ENCODE measurements around the gene IL12A.

IL12A gene

DNA sequence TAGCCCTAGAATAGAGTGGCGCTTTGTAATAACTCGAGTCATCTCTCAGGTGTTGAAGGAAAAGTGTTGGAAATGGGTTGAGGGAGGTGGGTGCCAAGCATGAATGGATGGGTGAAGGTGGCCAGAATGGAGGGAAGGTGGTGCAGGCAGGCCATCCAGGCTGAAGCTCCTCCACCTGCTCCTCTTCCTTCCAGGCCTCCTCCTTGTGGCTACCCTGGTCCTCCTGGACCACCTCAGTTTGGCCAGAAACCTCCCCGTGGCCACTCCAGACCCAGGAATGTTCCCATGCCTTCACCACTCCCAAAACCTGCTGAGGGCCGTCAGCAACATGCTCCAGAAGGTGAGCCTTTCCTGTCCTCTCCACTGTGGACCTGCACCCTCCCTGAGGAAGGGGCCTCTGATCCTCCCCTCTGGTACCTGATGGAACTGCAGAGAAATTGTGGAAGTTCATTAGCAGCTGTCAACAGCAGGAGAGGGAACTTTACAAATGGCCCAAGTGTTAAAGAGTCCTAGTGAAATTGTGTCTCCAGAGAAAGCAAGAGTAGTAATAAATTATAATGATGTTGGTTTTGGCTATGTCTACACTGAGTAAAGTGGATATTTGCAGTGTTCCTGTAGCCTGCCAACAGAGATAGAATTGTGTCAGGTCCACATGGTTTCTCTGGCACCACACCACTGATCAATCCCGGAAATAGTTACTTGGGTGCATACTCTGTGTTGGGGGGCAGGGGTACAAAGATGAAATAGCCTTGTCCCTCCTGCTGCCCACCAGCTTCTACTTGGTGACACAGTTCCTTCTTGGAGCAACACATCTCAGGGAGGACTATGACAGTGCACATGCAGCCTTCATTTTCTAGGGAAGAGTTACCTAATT lies 1.6 kb downstream of the IL12A start:
- no peak for DNase-seq (ENCODE audit: low spot score)

DNA sequence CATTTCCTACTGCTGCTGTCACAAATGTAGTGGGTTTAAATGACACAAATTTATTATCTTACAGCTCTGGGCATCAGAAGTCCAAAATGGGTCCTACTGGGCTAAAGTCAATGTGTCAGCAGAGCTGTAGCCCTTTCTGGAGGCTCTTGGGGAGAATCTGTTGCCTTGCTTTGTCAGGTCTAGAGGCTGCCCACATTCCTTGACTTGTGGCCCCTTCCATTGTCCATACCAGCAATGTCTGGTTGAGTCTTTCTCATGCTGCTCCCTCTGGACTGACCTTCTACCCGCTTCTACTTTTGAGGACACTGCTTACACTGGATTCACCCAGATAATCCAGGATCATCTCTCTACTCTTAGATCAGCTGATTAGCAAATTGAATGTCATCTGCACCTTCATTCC lies 3.0 kb downstream of the IL12A start:
- DNase-seq (ENCODE audit: low spot score), result no peak

DNA sequence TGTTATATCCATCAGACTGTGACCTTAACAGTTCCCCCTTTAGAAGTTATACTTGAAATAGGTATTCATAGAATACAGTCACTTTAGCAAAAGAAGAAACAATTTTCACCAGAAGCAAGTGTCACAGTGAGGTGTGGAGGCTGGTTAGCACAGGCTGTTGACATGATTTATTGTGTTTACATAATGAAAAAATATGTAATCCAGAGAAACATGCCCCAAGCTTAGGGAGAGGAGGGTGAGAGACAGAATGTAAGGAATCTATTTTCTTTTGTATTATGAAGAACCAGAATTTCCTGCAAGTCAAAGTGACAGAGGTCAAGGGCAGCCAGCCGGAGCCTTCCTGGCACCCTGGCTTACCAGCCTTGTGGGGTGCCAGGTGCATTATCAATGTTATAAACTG lies 4.0 kb downstream of the IL12A start:
- DNase-seq (ENCODE audit: low spot score), result no peak

- no peak for DNase-seq (ENCODE audit: low spot score)
Measured at GRCh38 chr3:159994182-159994581, 5.5 kb downstream of the IL12A start.

DNA sequence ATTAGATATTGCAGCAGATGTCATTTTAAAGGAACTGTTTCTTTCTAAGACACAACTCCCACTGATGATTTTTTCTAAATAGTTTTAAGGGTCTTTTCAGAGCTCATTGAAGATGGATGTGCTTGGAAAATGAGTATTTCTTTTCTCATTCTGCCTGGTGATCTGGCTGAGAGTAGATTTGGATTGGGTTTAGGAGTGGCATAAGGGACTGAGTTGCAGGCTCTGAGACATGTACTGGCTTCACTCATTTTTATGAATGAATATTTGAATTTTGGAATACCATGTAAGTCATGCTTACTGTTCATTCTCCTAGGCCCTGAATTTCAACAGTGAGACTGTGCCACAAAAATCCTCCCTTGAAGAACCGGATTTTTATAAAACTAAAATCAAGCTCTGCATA lies 6.5 kb downstream of the IL12A start:
- no peak for DNase-seq (ENCODE audit: low spot score)

DNA sequence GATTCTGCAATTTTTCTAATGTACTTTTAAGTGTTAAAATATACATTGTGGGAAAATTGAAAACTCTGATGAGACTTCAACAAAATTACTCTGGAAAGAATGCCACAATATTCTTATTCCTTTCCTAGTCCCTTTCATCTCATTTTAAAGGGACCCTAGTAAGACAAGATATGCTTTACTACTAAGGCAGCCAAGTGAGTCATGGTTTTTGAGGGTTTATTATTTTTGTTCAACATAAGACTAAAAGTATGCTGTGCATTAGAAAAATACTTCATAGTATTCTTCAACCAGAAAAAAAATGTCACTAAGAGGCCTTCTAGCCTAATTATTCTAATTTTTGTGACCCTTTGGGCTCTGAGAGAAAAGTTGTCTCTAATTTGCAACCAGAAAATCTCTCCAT lies 7.4 kb downstream of the IL12A start:
- no peak for DNase-seq (ENCODE audit: low spot score)

DNA sequence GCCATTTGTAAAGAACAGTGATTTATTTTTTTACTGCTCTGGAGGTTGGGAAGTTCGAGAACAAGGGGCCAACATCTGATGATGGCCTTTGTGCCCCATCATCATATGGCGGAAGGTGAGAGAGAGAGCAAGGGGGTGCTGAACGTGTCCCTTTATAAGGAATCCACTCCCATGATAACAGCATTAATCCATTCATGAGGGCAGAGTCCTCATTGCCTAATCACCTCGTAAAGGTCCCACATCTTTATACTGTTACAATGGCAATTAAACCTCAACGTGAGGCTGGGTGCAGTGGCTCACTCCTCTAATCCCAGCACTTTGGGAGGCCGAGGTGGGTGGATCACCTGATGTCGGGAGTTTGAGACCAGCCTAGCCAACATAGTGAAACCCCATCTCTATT lies 8.3 kb downstream of the IL12A start:
- no peak for DNase-seq (ENCODE audit: low spot score)

- no peak for DNase-seq (ENCODE audit: low spot score)
Measured at GRCh38 chr3:160001148-160001760, 12.6 kb downstream of the IL12A start.

DNA sequence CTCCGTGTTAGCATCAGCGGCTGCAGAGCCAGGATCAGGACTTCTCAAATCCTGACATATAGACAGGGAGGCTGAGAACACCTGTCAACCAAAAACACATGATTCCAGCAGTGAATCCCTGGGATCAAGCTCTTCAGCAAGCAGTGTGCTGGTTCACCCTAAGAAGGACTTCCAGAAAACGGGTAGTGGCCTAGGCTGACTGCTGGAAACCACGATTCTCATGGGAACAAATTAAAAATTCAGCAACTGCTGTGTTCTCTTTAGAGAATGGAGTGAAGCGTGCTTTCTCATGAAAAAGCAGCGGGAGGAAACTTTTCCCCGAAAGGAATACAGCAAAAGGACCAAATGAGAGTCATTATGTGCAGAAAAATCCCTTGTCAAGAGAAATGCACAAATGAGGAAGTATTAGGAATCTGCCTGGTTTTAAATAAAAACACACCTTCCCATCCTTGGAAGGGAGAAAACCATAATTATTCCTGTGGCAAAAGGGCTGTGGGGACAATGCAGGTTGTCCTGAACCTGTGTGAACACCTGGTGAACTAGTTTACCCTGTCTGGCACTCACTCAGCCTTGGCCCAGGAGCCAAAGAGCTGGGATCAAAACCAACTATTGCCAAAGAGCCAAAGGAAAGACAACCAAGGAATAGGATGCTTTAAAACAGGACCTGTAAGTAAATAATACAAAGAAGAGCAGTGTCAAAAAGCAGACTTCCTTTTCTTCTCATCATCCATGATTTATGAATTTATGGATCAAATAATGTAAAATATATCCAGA lies 13.4 kb downstream of the IL12A start:
- DNase-seq (ENCODE audit: low spot score), result no peak

- peak; percentile 66 for DNase-seq (ENCODE audit: low spot score)
Measured at GRCh38 chr3:160003520-160004128, 15.0 kb downstream of the IL12A start.

DNA sequence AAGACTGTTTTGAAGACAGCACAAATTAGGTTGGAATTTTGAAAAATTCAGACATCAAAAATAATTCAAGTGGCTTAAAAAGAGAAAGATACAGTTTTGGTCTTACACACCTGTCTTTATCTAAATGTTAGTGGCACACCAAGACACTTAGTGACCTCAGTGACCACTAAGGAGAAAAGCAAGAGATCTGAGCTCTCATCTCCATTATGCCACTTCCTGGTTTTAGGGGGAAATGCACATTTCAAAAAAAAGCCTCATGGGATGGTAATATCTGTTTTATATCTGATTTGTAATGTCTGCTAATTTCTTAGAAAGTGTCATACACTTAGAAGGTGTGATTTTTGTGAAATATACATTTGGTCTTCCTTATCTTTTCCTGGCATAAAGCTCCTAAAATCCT lies 16.4 kb downstream of the IL12A start:
- DNase-seq (ENCODE audit: low spot score), result no peak

- peak; percentile 76 for DNase-seq (ENCODE audit: low spot score)
Measured at GRCh38 chr3:160006282-160007163, 17.9 kb downstream of the IL12A start.

GRCh38 chr3:160008961-160009360 lies 20.3 kb downstream of the IL12A start:
- no peak for DNase-seq (ENCODE audit: low spot score)

GRCh38 chr3:160009525-160009924 lies 20.9 kb downstream of the IL12A start:
- no peak for DNase-seq (ENCODE audit: low spot score)

GRCh38 chr3:160010578-160010977 lies 21.9 kb downstream of the IL12A start:
- DNase-seq (ENCODE audit: low spot score), result no peak

DNA sequence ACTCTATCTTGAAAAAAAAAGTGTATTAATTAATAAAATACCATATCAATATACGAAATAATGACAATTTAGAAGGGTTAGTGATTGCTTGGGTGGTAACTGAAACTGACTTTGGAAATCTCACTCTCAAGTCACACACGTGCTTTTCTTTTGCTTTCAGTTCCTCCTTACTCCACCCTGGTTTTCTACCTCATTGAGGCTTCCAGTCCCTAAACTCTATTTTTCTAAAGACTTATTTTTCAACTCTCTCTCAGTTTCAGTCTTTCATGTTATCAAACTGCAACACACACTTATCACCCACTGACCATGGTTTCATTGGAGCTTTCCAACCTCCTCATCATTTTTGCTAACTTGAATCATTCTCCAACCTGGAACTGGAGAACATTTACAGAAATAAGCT lies 23.5 kb downstream of the IL12A start:
- no peak for DNase-seq (ENCODE audit: low spot score)

DNA sequence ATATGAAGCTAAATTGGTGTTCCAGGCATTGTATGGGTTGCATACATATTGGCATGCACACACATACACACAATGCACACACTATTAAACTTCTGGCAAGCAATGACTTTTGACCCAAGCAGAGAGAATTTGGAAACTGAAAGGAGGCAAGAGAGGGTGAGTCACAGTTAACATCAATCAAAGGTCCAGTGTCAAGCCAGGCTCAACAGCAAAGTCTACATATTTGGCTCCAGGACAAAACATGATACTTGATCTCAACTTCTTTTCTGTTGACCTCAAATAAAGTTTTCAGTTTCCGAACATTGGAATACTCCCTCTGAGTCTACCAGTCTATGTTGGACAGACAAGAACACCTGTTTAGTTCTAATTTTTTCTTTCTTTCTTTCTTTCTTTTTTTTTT lies 28.3 kb downstream of the IL12A start:
- no peak for DNase-seq (ENCODE audit: low spot score)

DNA sequence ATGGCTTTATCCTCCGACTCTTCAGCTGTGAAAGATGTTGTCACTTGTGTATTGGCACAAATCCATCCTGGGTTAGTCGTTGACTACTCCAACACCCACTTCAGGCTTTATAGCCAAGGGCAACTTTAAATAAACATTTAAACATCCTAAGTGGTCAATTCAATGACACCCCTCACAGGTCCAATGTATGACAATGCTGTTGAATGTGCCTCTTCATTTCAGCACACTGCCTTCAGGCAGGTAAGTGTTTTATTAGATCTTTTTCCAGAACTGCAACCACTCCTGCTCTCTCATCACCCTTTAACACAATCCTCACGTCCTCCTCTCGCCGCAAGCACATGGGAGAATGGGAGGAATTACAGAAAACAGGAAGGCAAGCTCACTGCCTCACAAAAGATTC lies 30.3 kb downstream of the IL12A start:
- DNase-seq (ENCODE audit: low spot score), result no peak

DNA sequence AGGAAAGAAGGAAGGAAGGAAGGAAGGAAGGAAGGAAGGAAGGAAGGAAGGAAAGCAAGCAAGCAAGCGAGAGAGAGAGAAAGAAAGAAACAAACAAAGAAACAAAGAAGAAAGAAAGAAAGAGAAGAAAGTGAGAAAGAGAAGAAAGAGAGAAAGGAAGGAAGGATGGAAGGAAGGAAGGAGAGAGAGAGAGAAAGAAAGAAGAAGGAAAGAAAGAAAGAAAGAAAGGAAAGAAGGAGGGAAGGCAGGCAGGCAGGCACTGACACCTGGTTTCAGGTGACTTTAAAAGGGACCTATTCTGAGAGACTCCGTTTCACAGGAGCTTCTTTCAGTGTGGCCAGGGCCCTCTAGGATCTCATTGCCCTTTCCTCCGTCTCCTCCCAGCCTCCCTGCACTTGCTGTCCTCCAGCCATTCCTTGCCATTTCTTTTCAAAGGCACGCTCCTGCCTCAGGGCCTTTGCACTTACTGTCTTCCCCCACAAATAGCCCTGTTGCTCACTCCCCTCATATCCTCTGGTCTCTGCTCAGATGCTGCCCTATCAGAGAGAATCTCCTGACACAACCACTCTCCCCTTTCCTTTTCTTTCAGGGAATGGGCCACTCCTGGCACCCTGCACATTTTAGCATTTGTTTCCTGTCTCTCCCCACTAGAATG lies 31.5 kb downstream of the IL12A start:
- no peak for DNase-seq (ENCODE audit: low spot score)

- DNase-seq (ENCODE audit: low spot score), result no peak
Measured at GRCh38 chr3:160022068-160022467, 33.4 kb downstream of the IL12A start.

DNA sequence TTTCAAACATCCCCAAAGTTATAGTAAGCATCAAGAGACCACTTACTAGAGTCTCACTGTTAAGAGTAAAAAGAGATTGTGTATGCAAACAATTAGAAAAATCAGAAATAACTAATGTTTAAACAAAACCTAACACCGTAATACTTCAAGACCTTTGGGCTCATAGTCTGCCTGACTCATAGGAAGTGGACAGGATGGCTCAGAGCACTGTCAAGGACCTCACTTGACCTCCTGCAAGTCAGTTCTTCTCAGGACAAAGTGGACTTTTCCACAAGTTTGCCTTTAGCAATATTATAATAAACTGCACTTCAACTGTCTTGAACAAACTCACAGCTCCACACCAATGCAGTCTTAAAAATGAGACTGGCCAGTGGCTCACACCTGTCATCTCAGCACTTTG lies 34.8 kb downstream of the IL12A start:
- peak; percentile 65 for DNase-seq (ENCODE audit: low spot score)

Measured in kidney capillary endothelial cell (primary cell).